ENCODE measurements around the gene HAPLN3.

HAPLN3 gene

GRCh38 chr15:88899251-88899650, 3.9 kb upstream of the HAPLN3 start:
- no peak overlapping the region for H3K4me3 ChIP-seq (ENCODE audit: low read depth, low read length)
- DNase-seq (ENCODE audit: low read depth) = no peak

- DNase-seq (ENCODE audit: low read depth) = no peak
- no peak overlapping the region for H3K4me3 ChIP-seq (ENCODE audit: low read depth, low read length)
Measured at GRCh38 chr15:88898736-88899135, 3.4 kb upstream of the HAPLN3 start.

GRCh38 chr15:88897456-88898194, 2.3 kb upstream of the HAPLN3 start:
- DNase-seq (ENCODE audit: low read depth) = no peak
- no peak overlapping the region for H3K4me3 ChIP-seq (ENCODE audit: low read depth, low read length)

- no peak overlapping the region for H3K4me3 ChIP-seq (ENCODE audit: low read depth, low read length)
- DNase-seq (ENCODE audit: low read depth) = no peak
Measured at GRCh38 chr15:88897142-88897455, 1.8 kb upstream of the HAPLN3 start.

DNA sequence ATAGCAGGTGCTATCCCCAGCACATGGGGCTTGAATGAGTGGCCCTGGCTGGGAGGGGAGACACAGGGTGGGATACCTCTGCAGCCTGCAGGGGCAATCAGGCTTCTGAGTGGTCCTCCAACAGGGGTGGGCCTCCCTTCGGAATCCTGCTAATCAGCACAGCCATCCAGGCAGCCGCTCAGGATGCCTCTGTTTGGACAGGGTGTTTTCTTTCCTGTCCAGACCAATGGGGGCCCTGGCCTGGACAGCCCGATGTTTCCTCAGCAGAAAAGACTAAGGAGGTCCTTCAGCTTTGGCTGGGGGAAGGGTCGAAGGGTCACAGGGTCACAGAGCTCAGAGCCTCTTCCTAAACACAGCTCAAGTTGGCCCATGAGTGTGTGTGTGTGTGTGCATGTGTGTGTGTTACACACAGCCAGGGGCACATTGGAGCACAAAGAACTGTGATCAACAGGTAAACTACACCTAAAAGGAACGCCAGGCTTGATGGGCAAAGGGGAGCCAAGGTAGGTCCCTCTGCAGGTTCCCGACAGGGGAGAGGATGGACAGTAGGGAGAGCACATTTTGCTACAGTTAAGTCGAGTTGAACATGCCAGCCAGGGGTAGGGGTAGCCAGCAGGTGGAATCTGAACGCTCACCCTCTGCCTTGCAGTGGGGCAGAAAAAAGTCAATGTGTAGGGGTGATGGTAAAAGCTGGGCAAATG, 1.1 kb upstream of the HAPLN3 start:
- no peak for DNase-seq (ENCODE audit: low read depth)
- no peak overlapping the region for H3K4me3 ChIP-seq (ENCODE audit: low read depth, low read length)

DNA sequence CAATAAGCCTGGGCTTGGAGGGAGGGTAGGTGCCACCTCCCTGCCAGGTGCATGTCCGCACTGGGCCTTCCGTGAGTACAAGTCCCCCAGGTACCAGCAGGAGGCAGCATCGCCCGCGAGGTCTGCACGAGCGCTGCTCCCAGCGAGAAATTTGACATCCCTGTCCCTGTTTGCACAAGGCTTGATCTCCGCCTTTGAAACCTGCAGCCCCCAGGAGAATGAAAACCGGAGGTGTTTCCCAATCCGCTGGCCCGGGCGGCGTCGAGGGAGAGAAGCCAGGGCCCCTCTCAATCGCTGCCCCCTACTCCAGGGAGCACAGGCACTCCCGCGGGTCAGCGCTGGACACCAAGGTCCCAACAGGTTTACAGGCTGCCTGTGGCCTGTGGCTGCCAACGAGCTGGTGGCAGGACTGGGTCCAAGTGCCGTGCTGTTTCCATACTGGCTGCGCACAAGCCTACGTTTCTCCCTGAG, 961 bp downstream of the HAPLN3 start:
- H3K4me3 ChIP-seq (ENCODE audit: low read depth, low read length) = no peak overlapping the region
- no peak for DNase-seq (ENCODE audit: low read depth)

GRCh38 chr15:88891540-88892254, 3.6 kb downstream of the HAPLN3 start:
- no peak for DNase-seq (ENCODE audit: low read depth)
- H3K4me3 ChIP-seq (ENCODE audit: low read depth, low read length) = no peak overlapping the region

DNA sequence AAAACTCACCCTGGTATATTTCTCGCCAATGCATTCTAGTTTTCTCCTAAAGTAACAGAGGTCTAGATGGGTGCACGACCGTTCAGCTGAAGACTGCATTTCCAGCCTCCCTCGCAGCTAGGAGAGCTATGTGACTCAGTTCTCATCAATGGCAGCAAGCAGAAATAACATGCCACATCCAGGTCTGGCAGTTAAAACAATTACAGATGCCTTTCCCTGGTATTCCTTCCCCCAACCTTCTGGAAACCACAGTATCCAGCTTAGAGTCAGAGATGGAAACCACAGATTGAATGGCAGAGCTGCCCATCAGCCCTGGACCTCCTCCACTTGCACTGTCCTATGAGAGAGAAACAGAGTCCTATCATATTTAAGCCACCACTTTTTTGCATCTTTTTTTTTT, 4.8 kb downstream of the HAPLN3 start:
- no peak overlapping the region for H3K4me3 ChIP-seq (ENCODE audit: low read depth, low read length)
- DNase-seq (ENCODE audit: low read depth) = no peak

DNA sequence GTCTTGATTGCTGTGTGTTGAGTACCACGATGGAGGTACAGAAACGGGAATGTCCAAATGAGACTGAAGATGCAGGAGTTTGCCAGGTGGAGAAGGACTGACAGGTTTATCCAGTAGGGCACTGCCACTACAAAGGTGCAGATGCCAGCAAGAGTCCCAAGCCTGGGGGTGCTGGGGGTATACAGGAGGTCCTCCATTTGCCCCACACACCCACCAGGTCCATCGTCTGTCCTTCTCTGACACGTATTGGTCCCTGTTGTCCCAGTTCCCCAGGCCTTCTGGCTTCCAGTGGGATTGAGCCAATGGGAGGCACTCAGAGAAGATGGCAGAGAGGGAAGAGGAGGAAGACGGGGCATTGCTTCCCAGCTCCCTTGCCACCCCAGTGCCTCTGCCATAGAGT, 6.6 kb downstream of the HAPLN3 start:
- DNase-seq (ENCODE audit: low read depth) = no peak
- no peak overlapping the region for H3K4me3 ChIP-seq (ENCODE audit: low read depth, low read length)

- DNase-seq (ENCODE audit: low read depth) = no peak
Measured at GRCh38 chr15:88887068-88887580, 8.2 kb downstream of the HAPLN3 start.

DNA sequence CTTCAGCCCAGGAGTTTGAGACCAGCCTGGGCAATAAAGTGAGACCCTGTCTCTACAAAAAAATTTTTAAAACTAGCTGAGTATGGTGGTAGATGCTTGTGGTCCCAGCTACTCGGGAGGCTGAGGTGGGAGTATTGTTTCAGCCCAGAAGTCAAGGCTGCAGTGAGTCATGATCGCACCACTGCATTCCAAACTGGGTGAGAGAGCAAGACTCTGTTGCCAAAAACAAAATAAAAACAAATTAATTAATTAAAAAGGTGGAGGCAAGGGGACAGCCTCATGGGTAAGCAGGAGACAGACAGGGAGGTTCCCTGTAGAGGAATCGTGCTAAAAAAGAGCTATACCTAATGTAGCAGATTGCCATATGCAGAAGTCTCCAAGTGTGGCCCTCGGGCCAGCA, 12.6 kb downstream of the HAPLN3 start:
- DNase-seq (ENCODE audit: low read depth) = no peak
- no peak overlapping the region for H3K4me3 ChIP-seq (ENCODE audit: low read depth, low read length)

More at GRCh38 chr15:88887068-88887580, 8.2 kb downstream of the HAPLN3 start:
- H3K4me3 ChIP-seq (ENCODE audit: low read depth, low read length) = no peak overlapping the region

GRCh38 chr15:88881775-88882174, 13.6 kb downstream of the HAPLN3 start:
- no peak overlapping the region for H3K4me3 ChIP-seq (ENCODE audit: low read depth, low read length)
- DNase-seq (ENCODE audit: low read depth) = no peak

DNA sequence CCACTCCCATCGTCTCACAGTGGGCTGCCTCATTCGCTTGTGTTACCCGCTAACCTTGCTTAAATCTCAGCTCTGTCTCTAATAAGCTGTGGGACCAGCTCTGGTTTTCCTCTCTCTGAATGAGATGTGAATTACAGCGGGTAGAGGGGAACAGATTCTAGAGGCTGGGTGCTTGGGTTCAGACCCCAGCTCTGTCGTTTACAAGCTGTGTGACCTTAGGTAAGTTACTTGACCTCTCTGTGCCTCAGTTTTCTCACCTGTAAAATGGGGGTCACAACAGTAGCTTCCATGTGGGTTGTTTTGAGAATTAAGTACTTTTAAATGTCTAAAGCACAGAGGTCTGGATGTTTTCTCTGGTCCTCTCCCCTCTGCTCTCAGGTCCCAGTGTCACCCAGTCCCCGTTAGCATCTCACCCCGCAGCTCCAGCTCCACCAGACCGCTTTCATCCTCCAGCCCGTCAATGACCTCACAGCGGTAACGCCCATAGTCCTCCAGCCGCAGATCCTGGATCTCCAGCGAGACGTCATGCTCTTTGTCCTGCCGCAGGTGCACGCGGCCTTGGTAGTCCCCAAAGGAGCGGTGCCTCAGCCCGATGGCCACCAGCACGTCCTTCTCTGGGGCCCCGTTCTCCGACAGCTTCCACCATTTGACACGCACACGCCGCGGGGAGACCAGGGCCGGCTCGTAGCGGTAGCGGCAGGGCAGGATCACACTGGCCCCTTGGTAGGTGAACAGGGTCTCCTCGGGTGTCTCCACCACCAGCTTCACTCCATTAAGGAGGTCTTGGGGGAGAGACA, 14.2 kb downstream of the HAPLN3 start:
- H3K4me3 ChIP-seq (ENCODE audit: low read depth, low read length) = no peak overlapping the region
- no peak for DNase-seq (ENCODE audit: low read depth)

DNA sequence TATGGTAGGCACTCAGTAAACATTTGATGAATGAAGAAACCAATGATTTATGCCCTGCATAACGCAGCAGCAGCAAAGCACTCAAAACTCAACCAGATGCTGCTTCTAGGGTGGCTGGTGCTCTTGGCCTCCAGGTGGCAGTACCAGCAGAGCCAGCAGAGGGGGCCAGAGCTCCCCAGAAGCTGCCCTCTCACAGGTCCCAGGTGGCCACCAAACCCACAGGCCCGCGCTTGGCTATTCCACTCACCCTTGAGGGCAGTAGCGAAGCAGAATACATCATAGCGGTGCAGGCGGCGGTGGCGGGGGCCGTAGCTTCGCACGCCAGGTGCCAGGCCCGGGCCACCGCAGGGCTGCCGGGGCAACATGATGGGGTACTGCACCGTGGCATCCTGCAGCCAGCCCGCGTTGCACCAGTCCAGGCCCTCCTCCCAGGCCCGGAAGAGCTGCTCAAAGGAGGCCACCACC, 16.6 kb downstream of the HAPLN3 start:
- H3K4me3 ChIP-seq (ENCODE audit: low read depth, low read length) = no peak overlapping the region
- DNase-seq (ENCODE audit: low read depth) = no peak

DNA sequence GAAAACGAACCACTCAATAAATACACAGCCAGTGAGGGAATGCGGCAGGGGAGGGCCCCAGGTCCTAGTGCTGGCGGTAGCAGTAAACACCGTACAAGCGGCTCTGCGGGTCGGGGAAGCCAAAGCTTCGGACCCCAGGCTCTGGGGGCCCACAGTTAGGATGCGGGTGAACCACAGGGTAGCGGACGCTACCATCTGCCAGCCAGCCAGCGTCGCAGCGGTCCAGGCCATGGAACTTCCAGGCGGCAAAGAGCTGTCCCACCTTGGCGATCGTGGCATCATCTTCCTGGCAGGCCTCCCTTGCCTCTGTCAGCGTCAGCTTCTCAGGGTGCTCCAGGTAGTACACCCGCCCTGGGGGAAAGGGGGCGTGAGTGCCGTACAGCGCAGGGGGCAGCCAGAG, 17.4 kb downstream of the HAPLN3 start:
- DNase-seq (ENCODE audit: low read depth) = no peak
- H3K4me3 ChIP-seq (ENCODE audit: low read depth, low read length) = no peak overlapping the region

DNA sequence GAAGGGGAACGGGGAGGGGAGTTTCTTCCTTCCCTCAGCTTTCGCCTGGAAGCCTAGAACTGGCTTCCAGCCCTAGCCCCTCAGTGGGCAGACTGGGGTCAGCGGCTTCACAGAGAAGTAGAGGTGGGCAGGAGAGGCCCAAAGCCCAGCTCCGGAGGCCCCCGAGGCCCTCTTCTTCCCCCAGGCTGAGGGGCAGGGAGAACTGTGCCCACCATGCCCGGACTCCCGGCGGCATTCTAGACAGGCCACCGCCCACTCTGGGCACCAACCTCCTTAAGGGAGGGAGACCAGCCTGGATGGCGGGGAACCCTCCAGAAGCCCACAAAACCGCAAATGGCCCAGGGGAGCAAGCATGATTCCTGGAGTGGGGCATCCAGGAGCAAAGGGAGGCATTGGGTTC, 17.9 kb downstream of the HAPLN3 start:
- H3K4me3 ChIP-seq (ENCODE audit: low read depth, low read length) = no peak overlapping the region
- DNase-seq (ENCODE audit: low read depth) = no peak

DNA sequence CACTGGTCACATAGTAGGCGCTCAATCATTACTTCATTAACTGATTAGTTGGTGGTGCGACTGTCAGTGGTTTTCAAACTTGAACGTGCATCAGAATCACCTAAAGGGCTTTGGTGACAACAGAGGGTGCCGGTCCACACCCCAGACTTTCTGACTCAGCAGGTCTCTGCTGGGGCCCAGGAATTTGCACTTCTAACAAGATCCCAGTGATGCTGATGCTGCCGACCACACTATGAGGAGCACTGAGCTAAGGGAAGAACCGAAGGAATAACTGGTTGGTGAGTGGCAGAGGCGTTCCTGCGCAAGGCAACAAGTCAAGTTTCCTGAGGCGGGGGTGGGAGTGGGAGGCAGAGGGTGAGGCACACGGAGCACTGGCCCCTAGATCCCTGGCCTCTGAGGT, 18.8 kb downstream of the HAPLN3 start:
- DNase-seq (ENCODE audit: low read depth) = no peak
- H3K4me3 ChIP-seq (ENCODE audit: low read depth, low read length) = no peak overlapping the region

DNA sequence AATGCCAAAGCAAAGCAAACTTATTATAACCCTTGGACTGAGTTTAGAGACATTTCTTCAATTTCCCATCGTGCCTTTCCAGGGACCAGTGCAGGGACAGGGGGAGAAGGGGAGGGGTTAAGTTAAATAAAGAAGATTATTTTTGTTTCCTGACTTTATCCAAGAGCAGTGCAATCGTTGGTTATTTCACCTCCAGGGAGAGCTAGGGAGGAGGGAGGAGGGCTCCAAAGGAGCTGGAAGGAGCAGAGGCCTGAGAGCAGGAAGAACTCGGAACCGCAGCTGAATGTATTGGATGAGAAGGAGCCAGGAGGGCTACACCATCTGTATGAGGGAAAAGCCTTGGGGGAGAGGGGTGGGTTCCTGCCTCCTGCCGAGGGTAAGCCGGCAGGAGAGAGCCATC, 20.7 kb downstream of the HAPLN3 start:
- no peak overlapping the region for H3K4me3 ChIP-seq (ENCODE audit: low read depth, low read length)
- no peak for DNase-seq (ENCODE audit: low read depth)

GRCh38 chr15:88874275-88874674, 21.1 kb downstream of the HAPLN3 start:
- H3K4me3 ChIP-seq (ENCODE audit: low read depth, low read length) = no peak overlapping the region
- no peak for DNase-seq (ENCODE audit: low read depth)

DNA sequence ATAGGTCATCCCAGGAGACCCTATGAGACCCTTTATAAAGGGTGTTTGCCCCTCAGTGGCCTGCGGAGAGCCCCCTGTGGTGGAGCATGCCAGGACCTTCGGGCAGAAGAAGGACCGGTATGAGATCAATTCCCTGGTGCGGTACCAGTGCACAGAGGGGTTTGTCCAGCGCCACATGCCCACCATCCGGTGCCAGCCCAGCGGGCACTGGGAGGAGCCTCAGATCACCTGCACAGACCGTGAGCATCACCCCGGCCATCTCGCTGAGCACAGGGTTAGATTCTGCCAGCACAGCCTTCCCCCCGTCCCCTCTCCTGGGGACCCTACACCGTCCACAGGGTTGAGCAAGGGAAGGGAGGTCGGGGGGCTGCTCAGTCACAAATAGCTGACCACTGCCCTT, 21.6 kb downstream of the HAPLN3 start:
- DNase-seq (ENCODE audit: low read depth) = no peak
- no peak overlapping the region for H3K4me3 ChIP-seq (ENCODE audit: low read depth, low read length)
